HG02885 (cell line): ENCODE measurements around the gene YDJC.
"Not testable (repeated sequence)": the region's sequence is repeated elsewhere in the genome, so short reads cannot be mapped to it uniquely, and the experiment has no call there.

Experiments
- ATAC-seq: cut with Tn5 transposase; IDR thresholded peaks from one replicate; pipeline ENCODE4 v1.9.1; 2021; ENCODE audit warnings: mild to moderate bottlenecking; ENCODE audit not compliant: unreplicated experiment, poor library complexity

Gene YDJC

DNA sequence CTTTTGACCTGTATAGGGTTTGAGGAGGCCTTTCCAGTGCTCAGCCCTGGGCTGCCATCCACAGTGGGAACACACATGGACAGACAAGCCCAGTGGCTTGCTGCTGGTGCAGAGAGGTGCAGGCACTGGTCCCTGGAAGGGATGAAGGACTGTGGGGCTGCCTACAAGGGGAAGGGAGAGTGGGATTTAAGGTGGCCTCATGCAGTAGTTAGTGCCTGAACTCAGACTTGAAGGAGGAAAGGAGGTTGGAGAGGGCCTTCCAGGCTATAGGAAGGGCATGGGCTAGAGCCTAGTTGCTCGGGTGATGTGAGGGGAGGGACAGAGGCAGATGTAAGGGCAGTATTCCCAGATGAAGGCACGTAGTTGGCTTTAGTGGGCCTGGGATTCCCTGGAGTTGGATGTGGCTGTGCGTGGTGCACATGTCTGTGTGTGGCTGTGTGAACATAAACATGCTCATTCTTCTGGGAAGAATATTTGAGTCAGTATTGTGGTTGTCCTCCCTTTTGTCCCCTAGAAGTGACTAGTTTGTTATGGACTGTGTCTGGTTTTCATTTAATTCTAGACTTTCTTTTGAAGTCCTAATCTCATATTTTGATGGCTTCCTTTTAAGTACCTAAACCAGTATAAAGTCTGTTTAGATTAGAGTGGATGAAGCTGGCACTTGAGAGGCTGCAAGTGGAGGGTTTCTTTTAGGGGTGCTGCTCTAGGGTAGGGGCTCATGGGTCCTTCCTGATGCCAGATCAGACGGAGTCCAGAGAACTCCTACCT is 18.4 kb downstream of the YDJC start:
- no peak for ATAC-seq

DNA sequence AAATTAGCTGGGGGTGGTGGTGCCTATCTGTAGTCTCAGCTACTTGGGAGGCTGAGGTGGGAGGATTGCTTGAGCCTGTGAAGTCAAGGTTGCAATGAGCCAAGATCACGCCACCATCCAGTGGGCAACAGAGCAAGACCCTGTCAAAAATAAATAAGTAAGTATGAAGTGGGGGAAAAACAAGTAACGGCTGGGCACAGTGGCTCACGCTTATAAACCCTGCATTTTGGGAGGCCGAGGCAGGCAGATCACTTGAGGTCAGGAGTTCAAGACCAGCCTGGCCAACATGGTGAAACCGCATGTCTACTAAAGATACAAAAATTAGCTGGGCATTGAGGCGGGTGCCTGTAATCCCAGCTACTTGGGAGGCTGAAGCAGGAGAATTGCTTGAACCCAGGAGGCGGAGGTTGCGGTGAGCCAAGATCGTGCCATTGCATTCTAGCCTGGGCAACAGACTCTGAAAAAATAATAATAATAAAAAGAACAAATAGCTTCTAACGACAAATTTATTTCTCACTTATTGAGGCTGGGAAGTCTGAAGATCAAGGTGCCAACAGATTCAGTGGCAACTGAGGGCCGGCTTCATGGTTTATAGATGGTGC is 20.2 kb downstream of the YDJC start:
- ATAC-seq, result not testable (repeated sequence)

DNA sequence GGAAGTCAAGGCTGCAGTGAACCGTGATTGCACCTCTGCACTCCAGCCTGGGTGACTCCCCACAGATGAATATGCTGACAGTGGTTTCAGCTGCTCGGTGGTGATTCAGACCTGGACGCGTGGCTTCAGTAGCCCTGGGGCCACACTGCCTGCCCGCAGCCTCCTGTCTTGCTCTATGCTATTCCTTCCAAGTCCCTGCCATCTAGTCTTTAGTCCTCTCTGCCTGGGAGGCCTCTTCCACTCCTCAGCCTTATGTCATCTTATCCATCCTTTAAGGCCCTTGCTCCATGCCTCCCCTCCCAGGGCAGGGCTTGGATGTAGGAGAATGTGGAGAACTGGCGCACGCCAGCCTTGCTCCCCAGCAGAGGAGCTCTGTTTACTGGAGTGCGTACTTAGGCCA is 23.0 kb downstream of the YDJC start:
- no peak for ATAC-seq

DNA sequence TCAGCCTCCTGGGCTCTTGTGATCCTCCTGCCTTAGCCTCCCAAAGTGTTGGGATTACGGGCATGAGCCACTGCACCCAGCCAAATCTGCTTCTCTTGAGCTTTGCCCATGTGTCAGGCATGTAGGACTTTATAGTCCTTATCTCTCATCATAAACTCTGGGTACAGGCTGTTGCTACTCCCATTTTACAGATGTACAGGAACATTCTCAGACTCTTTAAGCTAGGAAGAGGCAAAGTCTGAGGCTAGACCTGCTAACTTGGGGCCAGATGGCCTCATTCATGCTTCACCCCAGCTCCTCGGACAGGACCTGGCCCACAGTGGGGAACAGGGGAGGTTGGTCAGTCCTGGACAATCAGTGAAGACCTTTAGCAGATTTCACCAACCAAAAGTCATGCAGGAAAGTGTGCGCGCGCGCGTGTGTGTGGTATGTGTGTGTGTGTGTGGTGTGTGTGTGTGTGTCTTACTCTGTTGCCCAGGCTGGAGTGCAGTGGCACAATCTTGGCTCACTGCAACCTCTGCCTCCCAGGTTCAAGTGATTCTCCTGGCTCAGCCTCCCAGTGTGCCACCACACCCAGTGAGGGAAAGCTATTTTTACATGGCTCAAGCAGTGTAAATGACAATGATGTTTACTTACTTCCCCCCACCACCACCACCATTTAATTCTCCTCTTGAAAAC is 23.8 kb downstream of the YDJC start:
- no peak for ATAC-seq

DNA sequence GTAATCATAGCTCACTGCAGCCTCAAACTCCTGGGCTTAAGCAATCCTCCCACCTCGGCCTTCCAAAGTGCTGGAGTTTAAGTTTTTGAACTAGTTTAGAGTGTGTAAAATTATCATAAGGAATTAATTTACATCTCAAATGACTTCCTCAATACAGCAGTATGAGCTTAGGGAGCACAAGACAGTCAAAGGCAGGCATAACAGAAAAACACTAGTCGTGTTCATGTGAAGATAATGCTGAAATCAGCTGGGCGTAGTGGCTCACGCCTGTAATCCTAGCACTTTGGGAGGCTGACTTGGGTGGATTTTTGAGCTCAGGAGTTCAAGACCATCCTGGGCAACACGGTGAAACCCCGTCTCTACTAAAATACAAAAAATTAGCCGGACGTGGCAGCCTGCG is 25.8 kb downstream of the YDJC start:
- ATAC-seq, result no peak

DNA sequence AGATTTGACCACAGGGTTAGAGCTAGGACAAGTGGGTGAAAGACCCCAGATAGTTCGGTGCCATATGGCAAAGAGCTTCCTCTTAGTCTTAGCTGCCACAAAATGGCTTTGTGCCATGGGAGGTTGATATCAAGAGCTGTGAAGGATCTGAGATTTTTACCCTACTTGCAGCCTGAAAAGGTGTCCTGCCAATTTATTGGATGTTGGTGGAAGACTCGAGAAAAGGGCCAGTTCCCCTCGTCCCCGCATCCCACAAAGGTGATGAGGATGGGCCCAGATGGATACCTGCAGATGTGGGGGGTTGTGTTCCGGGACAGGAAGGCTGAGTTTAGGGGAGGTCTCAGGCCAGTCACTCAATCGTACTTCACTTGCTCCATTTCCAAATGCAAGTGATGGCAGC is 27.2 kb downstream of the YDJC start:
- no peak for ATAC-seq

DNA sequence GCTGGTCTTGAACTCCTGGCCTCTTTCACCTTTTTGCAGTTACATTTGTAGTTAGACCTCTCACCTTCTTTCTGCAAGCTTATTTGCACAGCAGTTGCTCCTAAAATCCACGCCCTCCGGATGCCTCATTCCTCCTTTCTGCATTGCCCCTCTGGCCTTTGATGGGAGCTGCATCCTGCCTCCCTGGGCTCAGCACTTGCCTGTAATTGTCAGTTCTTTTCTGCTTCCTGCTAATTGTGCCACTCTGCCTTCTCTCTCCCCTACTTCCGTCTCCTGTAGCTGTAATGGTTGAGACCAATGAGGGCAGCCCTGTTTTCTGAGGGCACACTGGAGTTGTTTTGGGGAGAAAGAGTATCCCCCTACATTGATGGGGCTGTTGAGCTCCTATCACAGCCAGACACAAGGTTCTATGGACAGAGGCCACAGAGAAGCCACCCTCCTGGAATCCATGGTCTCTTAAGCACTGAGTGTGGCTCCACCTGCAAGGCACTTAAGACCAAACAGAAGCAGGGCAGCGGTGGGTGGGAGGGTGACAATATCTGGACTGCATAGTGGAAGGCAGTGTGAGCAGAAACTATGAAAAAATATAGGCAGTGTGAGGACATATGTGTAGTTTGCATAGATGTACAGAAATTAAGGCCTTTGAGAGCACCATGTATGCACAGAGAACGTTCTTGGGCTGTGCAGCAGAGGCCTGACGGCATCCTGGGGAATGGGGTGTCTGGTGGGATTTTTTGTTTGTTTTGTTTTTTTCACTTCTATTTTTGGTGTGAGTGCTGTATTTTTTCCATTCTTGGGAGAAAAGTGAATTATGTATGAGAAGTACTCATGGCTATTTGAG is 30.5 kb downstream of the YDJC start:
- no peak for ATAC-seq

DNA sequence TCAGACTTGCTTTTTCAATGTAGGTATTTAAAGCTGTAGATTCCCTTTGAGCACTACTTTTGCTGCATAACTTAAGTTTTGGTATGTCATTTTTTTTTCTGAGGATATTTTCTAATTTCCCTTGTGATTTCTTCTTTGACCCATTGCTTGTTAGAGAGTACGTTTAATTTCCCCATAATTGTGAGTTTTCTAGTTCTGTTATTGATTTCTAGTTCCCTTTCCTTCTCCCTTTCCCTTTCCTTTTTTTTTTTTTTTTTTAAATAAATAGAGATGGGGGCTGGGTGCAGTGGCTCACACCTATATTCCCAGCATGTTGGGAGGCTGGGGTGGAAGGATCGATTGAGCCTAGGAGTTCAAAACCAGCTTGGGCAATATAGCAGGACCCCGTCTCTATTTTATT is 31.5 kb downstream of the YDJC start:
- ATAC-seq, result no peak

DNA sequence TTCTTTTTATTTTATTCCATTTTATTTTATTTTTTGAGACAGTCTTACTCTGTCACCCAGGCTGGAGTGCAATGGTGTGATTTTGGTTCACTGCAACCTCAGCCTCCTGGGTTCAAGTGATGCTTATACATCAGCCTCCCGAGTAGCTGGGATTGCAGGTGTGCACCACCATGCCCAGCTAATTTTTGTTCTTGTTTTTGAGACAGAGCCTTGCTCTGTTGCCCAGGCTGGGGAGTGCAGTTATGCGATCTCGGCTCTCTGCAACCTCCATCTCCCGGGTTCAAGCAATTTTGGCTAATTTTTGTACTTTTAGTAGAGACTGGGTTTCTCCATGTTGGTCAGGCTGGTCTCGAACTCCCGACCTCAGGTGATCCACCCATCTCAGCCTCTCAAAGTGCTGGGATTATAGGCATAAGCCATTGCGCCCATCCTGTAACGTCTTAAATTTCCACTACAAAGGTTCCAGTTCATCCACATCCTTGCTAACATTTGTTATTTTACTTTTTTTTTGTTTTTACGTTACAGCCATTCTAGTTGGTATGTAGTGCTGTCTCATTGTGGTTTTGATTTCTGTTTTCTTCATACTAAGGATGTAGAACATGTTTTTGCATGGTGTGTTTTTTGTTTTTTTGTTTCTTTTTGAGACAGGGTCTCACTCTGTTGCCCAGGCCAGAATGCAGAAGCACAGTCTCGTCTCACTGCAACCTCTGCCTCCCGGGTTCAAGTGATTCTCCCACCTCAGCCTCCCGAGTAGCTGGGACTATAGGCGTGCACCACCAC is 33.3 kb downstream of the YDJC start:
- ATAC-seq, result not testable (repeated sequence)

DNA sequence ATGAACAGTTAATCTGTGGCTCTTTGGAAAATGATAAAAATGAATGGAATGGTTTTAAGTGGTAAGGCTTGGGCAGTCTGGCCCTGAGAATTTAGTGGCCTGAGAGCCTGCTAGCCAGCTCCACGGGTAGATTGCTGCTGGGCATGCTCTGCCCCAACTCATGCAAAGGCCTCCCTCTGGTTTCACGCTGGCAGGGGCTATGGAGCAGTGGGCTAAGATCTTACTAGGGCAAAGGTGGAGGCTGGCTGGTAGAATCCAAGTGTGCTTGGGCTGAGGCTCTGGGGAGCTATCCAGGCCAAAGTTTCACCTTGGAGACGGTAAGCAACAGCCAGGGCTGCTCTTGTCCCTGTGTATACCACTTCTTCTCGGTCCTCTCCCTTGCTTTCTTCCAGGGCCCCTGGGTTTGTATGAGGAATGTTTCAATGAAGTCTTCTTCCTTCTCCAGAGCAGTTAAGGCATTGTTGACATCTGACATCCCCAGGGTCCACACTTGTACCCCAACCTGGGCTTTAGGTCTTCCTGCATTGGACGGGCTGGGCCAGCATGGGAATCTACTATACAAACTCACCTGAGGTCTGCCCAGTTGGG is 34.9 kb downstream of the YDJC start:
- no peak for ATAC-seq

DNA sequence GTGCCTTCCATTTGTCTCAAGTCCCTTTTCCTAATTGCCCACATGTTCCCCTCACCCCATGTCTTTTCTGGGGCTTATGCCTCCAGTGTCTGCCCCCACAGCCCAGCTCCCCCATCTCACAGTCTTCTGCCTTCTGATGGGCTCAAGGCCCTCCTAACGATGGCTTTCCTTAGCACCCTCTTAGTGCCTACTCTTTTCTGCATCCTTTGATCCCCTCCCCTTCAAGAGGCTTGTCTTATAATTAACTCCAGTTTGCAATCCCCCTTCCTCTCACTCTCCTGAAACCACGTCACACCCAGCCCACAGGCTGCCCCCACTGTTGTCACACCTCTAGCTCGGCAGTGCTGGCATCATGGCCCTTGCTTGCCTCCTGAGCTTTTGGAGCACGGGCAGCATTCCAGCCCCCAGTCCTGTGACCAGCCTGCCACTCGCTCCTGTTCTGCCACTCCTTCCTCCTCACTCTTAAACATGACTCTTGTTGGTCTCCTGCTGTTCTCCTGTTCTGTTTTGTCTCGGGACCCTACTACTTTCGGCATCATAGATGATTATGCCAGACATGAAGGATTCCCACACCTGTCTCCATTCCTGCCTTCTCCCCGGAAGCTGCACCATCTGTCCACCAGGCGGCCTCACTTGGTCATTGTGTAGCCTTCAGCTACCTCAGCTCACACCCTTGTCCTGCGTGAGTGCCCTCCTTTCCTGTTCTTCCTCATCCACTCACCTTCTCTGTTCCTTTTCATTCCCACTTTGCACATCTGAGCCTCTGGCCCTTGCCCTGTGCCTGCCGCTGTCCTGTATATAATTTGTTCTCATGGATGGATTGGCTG is 36.2 kb downstream of the YDJC start:
- no peak for ATAC-seq

DNA sequence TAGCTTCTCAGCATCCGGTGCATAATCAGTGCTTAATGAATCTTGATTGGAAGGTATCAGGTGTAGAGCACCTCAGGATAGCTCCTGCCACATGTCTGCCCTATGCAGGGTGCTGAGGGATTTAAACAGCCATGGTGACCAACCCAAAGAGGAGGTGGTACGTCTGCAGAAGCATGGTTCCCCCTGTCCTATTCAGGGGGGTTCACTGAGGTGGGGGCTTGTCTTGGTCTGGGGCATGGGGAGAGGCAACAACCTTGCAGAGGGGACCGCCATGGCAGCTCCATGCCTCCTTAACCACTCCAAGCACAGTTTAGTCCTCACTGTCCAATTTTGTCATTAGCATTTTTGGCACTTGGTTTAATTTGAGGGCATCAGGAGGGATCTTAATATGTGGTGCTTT is 37.4 kb downstream of the YDJC start:
- no peak for ATAC-seq

DNA sequence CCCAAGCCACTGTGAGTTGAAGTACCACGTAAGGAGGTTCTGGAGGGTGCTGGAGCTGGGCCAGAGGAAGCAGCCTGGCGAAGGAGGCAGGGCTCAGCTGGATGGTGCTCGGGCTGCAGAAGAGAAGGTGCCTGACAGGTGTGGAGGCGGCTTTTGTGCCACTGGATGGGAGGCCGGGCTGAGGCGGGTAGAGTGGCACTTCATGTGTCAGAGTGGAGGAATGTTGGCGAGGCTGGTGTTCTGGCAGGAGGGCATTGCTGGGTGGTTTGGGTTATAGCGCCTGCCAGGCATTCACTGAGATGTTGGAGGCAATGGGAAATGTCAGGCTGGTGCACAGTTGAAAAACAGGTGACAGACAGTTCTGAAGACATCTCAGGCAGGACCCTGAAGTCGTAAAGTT is 38.1 kb downstream of the YDJC start:
- ATAC-seq, result no peak

DNA sequence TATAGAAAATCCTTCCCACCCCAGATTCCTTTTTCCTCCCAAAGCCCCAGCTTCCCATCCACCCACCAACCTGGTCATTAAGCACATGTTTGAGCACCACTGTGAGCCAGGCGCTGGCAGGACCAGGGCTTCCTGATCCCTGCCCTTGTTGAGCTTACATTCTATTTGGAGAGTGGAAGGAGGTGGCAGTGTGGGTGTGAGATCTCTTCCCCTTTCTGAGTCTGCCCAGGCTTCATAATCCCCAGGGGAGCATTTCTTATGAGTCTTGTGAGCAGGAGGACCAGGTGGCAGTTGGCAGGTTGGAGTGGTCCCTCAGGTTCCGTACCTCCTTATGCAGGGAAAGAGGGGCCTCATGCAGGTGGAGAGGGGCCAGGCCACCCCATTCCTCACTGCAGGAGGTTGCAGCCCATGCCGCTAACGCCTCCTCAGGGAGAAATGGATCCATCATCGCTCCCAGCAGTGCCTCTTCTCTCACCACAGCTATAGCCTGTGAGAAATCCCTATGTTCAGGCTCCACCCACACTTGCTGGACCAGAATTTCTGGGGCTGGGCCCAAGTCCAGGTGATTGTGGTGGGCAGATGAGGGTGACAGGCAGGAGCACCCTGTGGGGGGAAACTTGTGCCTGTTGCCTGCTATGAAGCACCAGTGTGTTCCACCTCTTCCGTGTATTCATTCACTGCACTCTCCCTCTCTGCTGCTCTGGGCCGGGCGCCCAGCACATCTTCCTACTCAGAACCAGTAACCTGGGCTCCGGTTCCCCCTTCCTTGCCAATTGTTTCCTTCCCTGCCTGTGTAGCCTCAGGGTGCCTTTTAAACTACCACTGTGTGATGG is 38.8 kb downstream of the YDJC start:
- no peak for ATAC-seq

DNA sequence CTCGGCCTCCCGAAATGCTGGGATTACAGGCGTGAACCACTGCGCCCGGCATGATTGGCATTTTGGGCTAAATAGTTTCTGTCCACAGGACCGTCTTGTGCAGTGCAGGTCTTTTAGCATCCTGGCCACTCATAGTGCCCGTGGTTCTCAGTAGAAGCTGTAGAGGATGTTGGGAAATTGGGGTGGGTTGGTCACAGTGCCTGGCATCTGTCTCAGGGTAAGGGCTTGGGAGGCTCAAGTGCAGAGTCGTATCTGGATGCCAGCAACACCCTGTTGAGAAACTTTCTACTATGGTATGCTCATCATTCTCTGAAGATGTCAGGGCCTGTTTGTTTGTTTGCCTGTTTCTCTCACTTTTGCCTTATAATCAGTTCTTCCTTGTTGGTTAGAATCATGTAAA is 40.4 kb downstream of the YDJC start:
- no peak for ATAC-seq

DNA sequence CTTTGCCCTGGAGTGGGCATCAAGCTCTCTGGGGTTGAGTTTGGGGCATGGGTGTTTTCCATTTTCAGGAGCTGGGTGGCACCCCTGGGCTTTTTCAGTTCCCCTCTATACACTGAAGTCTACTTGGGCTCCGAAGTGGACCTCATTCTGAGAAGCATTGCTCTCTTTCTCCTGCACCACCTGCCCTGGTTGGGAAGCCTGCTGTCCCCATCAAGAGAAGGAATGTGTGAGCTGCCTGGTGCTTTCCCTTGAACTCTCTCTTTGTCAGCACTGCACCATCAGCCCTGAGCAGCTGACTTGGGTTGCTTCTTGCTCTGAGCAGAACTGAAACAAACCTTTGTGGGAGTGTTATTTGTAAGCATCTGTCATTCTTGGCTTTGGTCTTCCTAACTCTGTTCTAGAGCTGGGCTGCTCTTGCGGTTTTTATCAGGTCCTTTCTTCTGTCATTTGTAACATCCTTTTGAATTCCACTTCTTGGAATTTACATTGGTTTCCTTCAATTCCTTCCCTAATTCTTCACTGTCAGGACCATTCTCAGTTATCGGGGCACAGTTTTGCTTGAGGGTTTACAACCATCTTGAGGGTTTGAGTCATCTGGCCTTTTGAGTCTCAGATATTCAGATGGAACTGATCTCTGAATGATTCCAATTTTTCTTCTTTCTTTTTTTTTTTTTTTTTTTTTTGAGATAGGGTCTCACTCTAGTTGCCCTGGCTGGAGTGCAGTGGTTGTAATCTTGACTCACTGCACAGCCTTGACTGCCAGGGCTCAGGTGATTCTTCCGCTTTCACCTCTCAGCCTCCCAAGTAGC is 41.8 kb downstream of the YDJC start:
- ATAC-seq, result peak; percentile 88

DNA sequence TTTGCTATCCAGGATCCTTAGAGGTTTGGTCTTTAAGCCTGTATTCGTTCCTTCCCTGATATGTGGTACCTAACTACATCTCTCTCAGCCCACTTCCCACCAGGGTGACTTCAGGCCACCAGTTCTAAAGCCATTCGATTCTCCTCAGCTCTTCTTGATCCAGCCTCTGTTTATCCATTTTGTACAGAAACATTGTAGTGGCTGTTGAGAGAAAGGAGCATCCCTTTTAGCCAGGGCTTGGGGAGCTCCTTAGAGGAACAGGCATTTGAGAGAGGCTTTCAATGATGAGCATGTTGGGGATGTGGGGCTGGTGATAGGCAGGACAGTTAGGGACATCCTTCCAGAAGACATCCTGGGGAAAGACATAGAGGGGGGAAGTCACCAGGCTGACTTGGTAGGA is 44.4 kb downstream of the YDJC start:
- no peak for ATAC-seq
